Adrenal gland (tissue), 5 donors: ENCODE data around the gene NTSR2.

Experiments used
- CTCF ChIP-seq, 6 experiments: fragments of 450-650 bp in 4 of 6; fragments of 200-600 bp in 2 of 6; sonication (generic) in 1 of 6; IDR thresholded peaks; 1 replicate in 5 of 6; 2 replicates in 1 of 6; pipeline versions ENCODE4 v1.5.1 to v1.8.0; 2016 to 2021; ENCODE audit warnings: antibody characterized with exemption in 6 of 6, mild to moderate bottlenecking in 2 of 6, moderate library complexity in 1 of 6
- POLR2A ChIP-seq, 2 donors: fragments of 450-650 bp; IDR thresholded peaks; one replicate each; pipeline ENCODE4 v1.6.1; 2017; ENCODE audit warnings: antibody characterized with exemption in 2 of 2, mild to moderate bottlenecking in 2 of 2, moderate library complexity in 1 of 2
- donor health status: DM: no; HTN: no; CAD: no.

DNA sequence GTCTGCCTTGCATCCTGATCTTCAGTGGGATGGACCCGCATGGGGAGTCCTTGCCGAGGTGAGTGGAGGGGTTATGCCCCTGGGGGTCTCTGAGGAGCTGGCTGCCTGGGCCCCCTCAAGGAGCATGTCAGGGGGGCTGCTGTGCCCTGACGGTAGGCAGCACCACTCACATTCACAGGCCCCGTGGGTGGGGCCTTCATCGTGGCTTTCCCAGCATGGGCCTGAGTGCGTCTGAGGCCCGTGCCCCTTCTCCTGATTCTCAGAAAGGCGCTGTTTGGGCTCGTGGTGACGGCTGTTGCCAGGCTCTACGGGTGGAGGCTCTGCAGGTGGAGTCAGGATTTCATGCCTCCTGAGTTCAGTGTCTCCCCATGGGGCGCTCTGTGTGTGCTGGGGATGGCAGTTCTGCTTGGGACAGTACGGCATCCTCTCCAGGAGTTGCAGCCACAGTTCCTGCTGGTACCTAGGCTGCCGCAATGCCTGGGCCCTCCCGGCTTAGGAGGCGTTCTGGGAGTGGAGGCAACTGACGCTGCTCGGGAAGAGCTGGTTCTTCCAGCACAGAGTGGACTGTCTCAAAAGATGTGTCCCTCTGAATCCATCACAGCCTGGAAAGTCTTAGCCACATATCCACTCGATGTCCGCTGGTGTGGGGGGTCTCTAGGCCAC, 57.3 kb downstream of the NTSR2 start:
- no peak for TF ChIP-seq CTCF (IDR thresholded peaks at IDR 0.05)
- TF ChIP-seq POLR2A (IDR thresholded peaks at IDR 0.05), result no peak
